Psoas muscle (tissue), 8 donors: ENCODE results near the gene SPRR4. TPM values are rescaled to one million over a fixed set of nuclear protein-coding genes. Genes with fewer than 3 reads are reported as not detected.

ENCODE experiments used
- ATAC-seq, 4 donors: fragments of 200-7000 bp; cut with Tn5 transposase; one replicate each; pipeline ENCODE4 v1.9.1; 2020; ENCODE audit warnings: moderate library complexity in 3 of 4, mild to moderate bottlenecking in 2 of 4
- DNase-seq, 2 donors: peaks; one replicate each; pipeline ENCODE4 v3.0.0-alpha.2; 2020
- H3K27ac ChIP-seq: fragments of 200-600 bp; one replicate; pipeline ENCODE4 v1.8.0; 2022
- H3K27me3 ChIP-seq, 3 donors: fragments of 200-600 bp in 1 of 3; one replicate each; pipeline versions ENCODE4 v1.6.1 to v1.8.0; 2013 to 2022; ENCODE audit warnings: low read length in 2 of 3, mild to moderate bottlenecking in 2 of 3, moderate library complexity in 1 of 3; ENCODE audit not compliant: insufficient read depth in 3 of 3
- H3K36me3 ChIP-seq, 2 donors: fragments of 200-600 bp in 1 of 2; one replicate each; pipeline versions ENCODE4 v1.6.1 to v1.8.0; 2013 to 2022; ENCODE audit warnings: low read depth in 1 of 2, mild to moderate bottlenecking in 1 of 2, moderate library complexity in 1 of 2; ENCODE audit not compliant: insufficient read depth in 1 of 2
- H3K4me1 ChIP-seq: fragments of 200-600 bp; one replicate; pipeline ENCODE4 v1.8.0; 2022
- H3K4me3 ChIP-seq: fragments of 200-600 bp; one replicate; pipeline ENCODE4 v1.8.0; 2022; ENCODE audit warnings: mild to moderate bottlenecking
- H3K9me3 ChIP-seq: fragments of 200-600 bp; one replicate; pipeline ENCODE4 v1.8.0; 2022
- CTCF ChIP-seq: fragments of 200-600 bp; IDR thresholded peaks from one replicate; pipeline ENCODE4 v1.8.0; 2022; ENCODE audit warnings: antibody characterized with exemption
- WGBS, 3 donors: extraction: QIAGEN DNeasy Blood & Tissue Kit; methylation state at CpG; one replicate each; pipeline versions ENCODE4 v1.1.6 to v1.1.7; 2013; 5-methylcytosine and 5-hydroxymethylcytosine counted together
- intact Hi-C, 2 donors: fragments of 100-400 bp; cut with DNase I; formaldehyde crosslinking; loops; one replicate each; pipeline versions ENCODE4 v1.11.0 to v1.14.2; 2022
- polyA plus RNA-seq, 3 donors: library from polyadenylated mRNA; stranded (reverse); fragments of 200-250 nt; gene quantifications; one replicate each; pipeline ENCODE4 v1.2.3, GENCODE V29; 2013
- total RNA-seq, 4 donors: library from RNA; stranded (reverse); fragmentation: NEBNext Ultra II Directional in 2 of 4; extraction: Animal tissue kit (Norgen Biotek cat#: 25700) in 2 of 4; gene quantifications; one replicate each; pipeline versions ENCODE4 v1.2.1 to v1.2.4, GENCODE V29; 2021 to 2023
- donor health status: healthy with polysubstance abuse.
- donor health status: DM: no; HTN: no; CAD: no; lungs with moderate emphysema.
- donor health status: Bipolar disorder and iron deficiency.
- donor health status: healthy.
- donor health status: DM: yes; HTN: yes; CAD: no.
- donor health status: DM: no; HTN: no; CAD: no.
- donor health status: DM: no; HTN: no; CAD: no.
- donor health status: DM: yes; HTN: yes; CAD: no.

SPRR4 gene
- total and polyA plus RNA-seq, 7 donors, result not detected

GRCh38 chr1:152969036-152969435 is 1.4 kb upstream of the SPRR4 start:
- no peak overlapping the region for H3K4me3 ChIP-seq
- no peaks in the 10 kb centered on the region for H3K36me3 ChIP-seq
- WGBS, 3 donors, result 60 to 66% (median 66%) methylated on average over 2 of the region's 2 CpGs
- no peaks in the 10 kb centered on the region for H3K4me1 ChIP-seq
- no peak for TF ChIP-seq CTCF
- DNase-seq (no peak), ATAC-seq (no peak)
- no peak overlapping the region for H3K27ac ChIP-seq
- H3K9me3 ChIP-seq, result no peaks in the 10 kb centered on the region
- H3K27me3 ChIP-seq, result no peaks in the 10 kb centered on the region
- intact Hi-C loops, result no loop called here

- DNase-seq (no peak), ATAC-seq (no peak)
- H3K9me3 ChIP-seq, result no peaks in the 10 kb centered on the region
- H3K27me3 ChIP-seq, result no peaks in the 10 kb centered on the region
- intact Hi-C loops, result no loop called here
- no peak overlapping the region for H3K4me3 ChIP-seq
- no peak for TF ChIP-seq CTCF
- no peaks in the 10 kb centered on the region for H3K36me3 ChIP-seq
- 70 to 79% (median 75%) methylated on average over 4 of the region's 4 CpGs for WGBS, 3 donors
- no peak overlapping the region for H3K27ac ChIP-seq
- H3K4me1 ChIP-seq, result no peaks in the 10 kb centered on the region
Measured at GRCh38 chr1:152972196-152972886, 1.9 kb downstream of the SPRR4 start.

- H3K27ac ChIP-seq, result no peak overlapping the region
- DNase-seq (no peak), ATAC-seq (no peak)
- intact Hi-C loops, result no loop called here
- H3K27me3 ChIP-seq, result peaks cover 0 to 2% (median 0%) of the 10 kb centered on the region in 3 donors
- H3K9me3 ChIP-seq, result no peaks in the 10 kb centered on the region
- no peaks in the 10 kb centered on the region for H3K4me1 ChIP-seq
- H3K4me3 ChIP-seq, result no peak overlapping the region
- no peak for TF ChIP-seq CTCF
- no peaks in the 10 kb centered on the region for H3K36me3 ChIP-seq
- 72 to 79% (median 78%) methylated on average over 1 of the region's 1 CpG for WGBS, 3 donors
Measured at GRCh38 chr1:152976688-152977087, 6.2 kb downstream of the SPRR4 start.

- no peaks in the 10 kb centered on the region for H3K36me3 ChIP-seq
- H3K4me3 ChIP-seq, result no peak overlapping the region
- intact Hi-C loops, result no loop called here
- TF ChIP-seq CTCF, result no peak
- H3K27me3 ChIP-seq, result peaks cover 0 to 2% (median 0%) of the 10 kb centered on the region in 3 donors
- DNase-seq, result no peak
- ATAC-seq, result no peak
- no peaks in the 10 kb centered on the region for H3K9me3 ChIP-seq
- no peaks in the 10 kb centered on the region for H3K4me1 ChIP-seq
- no peak overlapping the region for H3K27ac ChIP-seq
Measured at GRCh38 chr1:152977614-152978013, 7.2 kb downstream of the SPRR4 start.

- TF ChIP-seq CTCF, result no peak
- intact Hi-C loops, result no loop called here
- 55 to 78% (median 73%) methylated on average over 1 of the region's 1 CpG for WGBS, 3 donors
- Histone ChIP-seq H3K4me1 (no peaks in the 10 kb centered on the region), H3K36me3 (no peaks in the 10 kb centered on the region), H3K9me3 (no peaks in the 10 kb centered on the region), H3K27ac (no peak overlapping the region), H3K27me3 (peaks cover 0 to 2% (median 0%) of the 10 kb centered on the region in 3 donors), H3K4me3 (no peak overlapping the region)
- ATAC-seq (no peak), DNase-seq (no peak)
Measured at GRCh38 chr1:152980676-152981075, 10.2 kb downstream of the SPRR4 start.
